Renal cortex interstitium (tissue), 15 donors: ENCODE results near the gene GPC6. TPM values are rescaled to one million over a fixed set of nuclear protein-coding genes. Genes with fewer than 3 reads are reported as not detected.
"Not testable (repeated sequence)": the region's sequence is repeated elsewhere in the genome, so short reads cannot be mapped to it uniquely, and the experiment has no call there.

Experiments
- DNase-seq, 11 donors: peaks; one replicate each; pipeline ENCODE4 v3.0.0-alpha.2; 2013; ENCODE audit warnings: low read depth in 9 of 11, low spot score in 4 of 11; ENCODE audit errors: extremely low read depth in 1 of 11
- long read RNA-seq, 16 experiments: transcript quantifications; one replicate each; lab custom pipeline, GENCODE V29; 2026
- polyA plus RNA-seq, 3 donors: library from polyadenylated mRNA; unstranded; fragments of 120-200 nt; gene quantifications; one replicate each; pipeline ENCODE4 v1.2.1, GENCODE V29; 2013; ENCODE audit not compliant: insufficient read length in 3 of 3

GPC6 gene
- 10 to 100 TPM; 54.1 to 67.2 (median 57.5) TPM for polyA plus RNA-seq
- long read RNA-seq, donor 1, transcript GPC6-202 (5 exons, 792 nt) = major isoform, 8 of 52 reads
- long read RNA-seq, donor 1, partial matches to known transcripts = 44 of 52 reads
- long read RNA-seq, donor 1, other reads (novel, unspliced or antisense) = 0 of 52 reads
- long read RNA-seq, donor 2, transcript GPC6-202 (5 exons, 792 nt) = major isoform, 12 of 12 reads
- long read RNA-seq, donor 2, partial matches to known transcripts = 0 of 12 reads
- long read RNA-seq, donor 2, other reads (novel, unspliced or antisense) = 0 of 12 reads
- long read RNA-seq, donor 3, transcript GPC6-202 (5 exons, 792 nt) = major isoform, 15 of 15 reads
- long read RNA-seq, donor 3, partial matches to known transcripts = 0 of 15 reads
- long read RNA-seq, donor 3, other reads (novel, unspliced or antisense) = 0 of 15 reads
- long read RNA-seq, donor 4, transcript GPC6-202 (5 exons, 792 nt) = major isoform, 10 of 10 reads
- long read RNA-seq, donor 4, partial matches to known transcripts = 0 of 10 reads
- long read RNA-seq, donor 4, other reads (novel, unspliced or antisense) = 0 of 10 reads
- long read RNA-seq, donor 5 = 0 reads
- long read RNA-seq, donor 6, transcript GPC6-202 (5 exons, 792 nt) = major isoform, 20 of 20 reads
- long read RNA-seq, donor 6, partial matches to known transcripts = 0 of 20 reads
- long read RNA-seq, donor 6, other reads (novel, unspliced or antisense) = 0 of 20 reads
- long read RNA-seq, donor 7, transcript GPC6-202 (5 exons, 792 nt) = major isoform, 10 of 19 reads
- long read RNA-seq, donor 7, partial matches to known transcripts = 9 of 19 reads
- long read RNA-seq, donor 7, other reads (novel, unspliced or antisense) = 0 of 19 reads
- long read RNA-seq, donor 8 = 0 reads
- long read RNA-seq, donor 9, transcript GPC6-202 (5 exons, 792 nt) = major isoform, 11 of 11 reads
- long read RNA-seq, donor 9, partial matches to known transcripts = 0 of 11 reads
- long read RNA-seq, donor 9, other reads (novel, unspliced or antisense) = 0 of 11 reads
- long read RNA-seq, donor 10, transcript GPC6-202 (5 exons, 792 nt) = major isoform, 6 of 6 reads
- long read RNA-seq, donor 10, partial matches to known transcripts = 0 of 6 reads
- long read RNA-seq, donor 10, other reads (novel, unspliced or antisense) = 0 of 6 reads
- long read RNA-seq, donor 11, transcript GPC6-202 (5 exons, 792 nt) = major isoform, 13 of 13 reads
- long read RNA-seq, donor 11, partial matches to known transcripts = 0 of 13 reads
- long read RNA-seq, donor 11, other reads (novel, unspliced or antisense) = 0 of 13 reads
- long read RNA-seq, donor 12, partial matches to known transcripts = 0 of 2 reads
- long read RNA-seq, donor 12, other reads (novel, unspliced or antisense) = 0 of 2 reads
- long read RNA-seq, donor 13 = 0 reads
- long read RNA-seq, donor 14, transcript GPC6-202 (5 exons, 792 nt) = major isoform, 8 of 8 reads
- long read RNA-seq, donor 14, partial matches to known transcripts = 0 of 8 reads
- long read RNA-seq, donor 14, other reads (novel, unspliced or antisense) = 0 of 8 reads
- long read RNA-seq, donor 15, partial matches to known transcripts = 17 of 21 reads
- long read RNA-seq, donor 15, other reads (novel, unspliced or antisense) = 0 of 21 reads
- long read RNA-seq, donor 16, transcript GPC6-202 (5 exons, 792 nt) = major isoform, 26 of 26 reads
- long read RNA-seq, donor 16, partial matches to known transcripts = 0 of 26 reads
- long read RNA-seq, donor 16, other reads (novel, unspliced or antisense) = 0 of 26 reads

DNA sequence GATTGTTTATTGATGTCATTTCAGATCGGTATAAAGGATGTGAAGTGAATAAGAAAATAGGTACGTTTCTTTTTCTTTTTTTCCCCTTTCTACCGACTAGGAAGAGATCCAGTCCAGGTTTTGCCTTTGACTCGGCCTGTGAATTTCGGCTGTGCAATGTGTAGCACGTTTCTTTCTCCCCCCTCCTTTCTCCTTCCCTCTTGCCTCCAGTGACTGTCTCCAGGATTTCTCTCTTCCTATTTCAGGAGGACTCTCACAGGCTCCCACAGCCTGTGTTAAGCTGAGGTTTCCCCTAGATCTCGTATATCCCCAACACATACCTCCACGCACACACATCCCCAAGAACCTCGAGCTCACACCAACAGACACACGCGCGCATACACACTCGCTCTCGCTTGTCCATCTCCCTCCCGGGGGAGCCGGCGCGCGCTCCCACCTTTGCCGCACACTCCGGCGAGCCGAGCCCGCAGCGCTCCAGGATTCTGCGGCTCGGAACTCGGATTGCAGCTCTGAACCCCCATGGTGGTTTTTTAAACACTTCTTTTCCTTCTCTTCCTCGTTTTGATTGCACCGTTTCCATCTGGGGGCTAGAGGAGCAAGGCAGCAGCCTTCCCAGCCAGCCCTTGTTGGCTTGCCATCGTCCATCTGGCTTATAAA, at the start of gene GPC6:
GPC6 (plus strand) TSS at position 185 of the 657 bp plus-strand sequence.
- DNase-seq = peak; percentile 75 to 96 (median 85)

DNA sequence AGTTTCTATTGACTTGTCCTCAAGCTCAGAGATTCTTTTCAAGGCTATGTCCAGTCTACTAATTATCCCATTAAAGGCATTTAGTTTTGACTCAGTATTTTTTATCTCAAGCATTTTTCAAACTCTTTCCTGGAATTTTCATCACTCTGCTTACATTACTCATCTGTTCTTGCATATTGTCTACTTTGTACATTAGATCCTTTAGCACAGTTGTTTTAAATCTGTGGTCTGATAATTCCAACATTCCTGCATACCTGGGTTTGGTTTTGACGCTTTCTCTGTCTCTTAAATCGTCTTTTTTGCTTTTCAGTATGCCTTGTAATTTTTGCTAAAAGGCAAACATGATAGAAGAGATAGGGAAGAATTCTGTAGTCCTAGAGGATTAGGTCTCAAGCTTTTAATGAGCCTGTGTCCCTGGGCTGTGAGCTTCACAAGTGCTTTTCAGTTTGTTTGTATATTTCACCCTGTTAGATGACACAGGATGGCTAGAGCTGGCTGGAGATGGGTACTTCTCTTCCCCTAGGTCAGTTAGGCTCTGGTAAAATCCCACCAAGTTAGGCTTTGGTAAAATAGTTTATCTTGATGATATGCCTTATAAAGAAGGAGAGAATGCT, 46.1 kb upstream of the GPC6 start:
- DNase-seq = no peak

DNA sequence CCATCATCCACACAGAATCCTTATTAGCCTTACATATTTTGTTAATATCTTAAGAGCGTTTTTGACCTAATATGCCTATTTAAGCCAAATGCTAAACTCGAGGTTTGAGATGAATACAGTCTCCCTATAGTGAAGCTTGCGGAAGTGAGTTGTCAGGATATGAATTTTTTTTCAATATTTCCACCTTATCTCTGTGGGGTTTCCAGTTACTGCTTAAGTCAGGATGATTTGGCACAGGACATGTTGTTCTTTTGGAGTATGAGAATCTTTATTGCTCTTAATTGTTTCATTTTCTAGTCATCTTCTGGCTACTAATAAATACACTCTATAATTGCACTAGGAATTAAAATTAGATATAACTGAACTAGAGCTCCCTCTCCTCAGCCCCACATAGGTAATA, 44.2 kb upstream of the GPC6 start:
- DNase-seq = no peak

DNA sequence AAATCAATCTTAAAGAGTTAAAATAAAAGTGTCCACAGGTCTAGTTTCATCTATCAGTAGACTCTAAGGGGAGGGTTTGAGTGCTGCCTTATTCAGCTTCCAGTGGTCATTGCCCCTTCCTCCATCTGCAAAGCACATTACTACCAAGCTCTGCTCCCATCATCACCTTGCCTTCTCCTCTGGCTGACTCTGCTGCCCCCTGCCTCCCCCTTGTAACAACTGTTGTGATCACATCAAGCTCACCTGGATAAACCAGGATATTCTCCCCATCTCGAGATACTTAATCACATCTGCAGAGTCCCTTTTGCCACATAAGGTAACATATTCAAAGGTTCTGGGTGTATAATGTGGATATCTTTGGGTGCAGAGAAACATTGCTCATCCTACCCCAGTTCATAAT, 43.3 kb upstream of the GPC6 start:
- DNase-seq = no peak

DNA sequence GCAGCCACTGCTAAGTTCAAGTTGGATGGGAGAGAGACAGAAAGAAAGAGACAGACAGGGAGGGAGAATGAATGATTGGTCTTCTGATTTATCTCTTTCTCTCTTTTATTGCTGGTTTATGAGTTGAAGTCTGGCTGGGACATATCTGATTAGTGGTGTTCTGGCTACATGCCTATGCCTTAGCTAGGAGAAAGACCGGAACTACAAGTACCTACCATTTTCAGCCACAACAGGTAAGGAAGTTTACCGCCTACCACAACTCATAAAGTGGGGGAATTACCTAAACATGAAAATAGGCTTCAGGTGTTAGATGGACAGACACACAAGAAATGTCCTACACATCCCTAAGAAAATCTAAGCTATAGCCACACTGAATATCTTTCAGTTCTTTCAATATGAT, 36.6 kb upstream of the GPC6 start:
- no peak for DNase-seq

DNA sequence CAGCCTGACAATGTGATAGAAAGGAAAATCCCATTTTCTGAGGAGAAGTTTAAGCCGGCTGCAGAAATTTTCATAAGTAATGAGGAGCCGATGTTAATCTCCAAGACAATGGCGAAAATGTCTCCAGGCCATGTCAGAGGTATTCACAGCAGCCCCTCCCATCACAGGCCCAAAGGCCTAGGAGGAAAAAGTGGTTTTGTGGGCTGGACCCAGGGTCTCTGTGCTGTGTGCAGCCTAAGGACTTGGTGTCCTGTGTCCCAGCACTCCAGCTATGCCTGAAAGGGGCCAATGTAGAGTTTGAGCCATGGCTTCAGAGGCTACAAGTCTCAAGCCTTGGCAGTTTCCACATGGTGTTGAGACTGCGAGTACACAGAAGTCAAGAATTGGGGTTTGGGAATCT, 32.9 kb upstream of the GPC6 start:
- DNase-seq = no peak

DNA sequence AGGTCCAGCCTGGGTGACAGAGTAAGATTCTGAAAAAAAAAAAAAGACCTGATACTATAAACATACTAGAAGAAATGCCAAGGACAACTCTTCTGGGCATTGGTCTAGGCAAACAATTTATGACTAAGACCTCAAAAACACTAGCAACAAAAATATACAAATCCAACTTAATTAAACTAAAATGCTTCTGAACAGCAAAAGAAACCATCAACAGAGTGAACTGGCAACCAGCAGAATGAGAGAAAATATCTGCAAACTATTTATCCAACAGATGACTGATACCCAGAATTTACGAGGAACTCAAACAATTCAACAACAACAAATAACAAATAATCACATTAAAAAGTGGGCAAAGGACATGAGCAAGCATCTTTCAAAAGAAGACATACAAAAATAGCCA, 26.8 kb upstream of the GPC6 start:
- no peak for DNase-seq

DNA sequence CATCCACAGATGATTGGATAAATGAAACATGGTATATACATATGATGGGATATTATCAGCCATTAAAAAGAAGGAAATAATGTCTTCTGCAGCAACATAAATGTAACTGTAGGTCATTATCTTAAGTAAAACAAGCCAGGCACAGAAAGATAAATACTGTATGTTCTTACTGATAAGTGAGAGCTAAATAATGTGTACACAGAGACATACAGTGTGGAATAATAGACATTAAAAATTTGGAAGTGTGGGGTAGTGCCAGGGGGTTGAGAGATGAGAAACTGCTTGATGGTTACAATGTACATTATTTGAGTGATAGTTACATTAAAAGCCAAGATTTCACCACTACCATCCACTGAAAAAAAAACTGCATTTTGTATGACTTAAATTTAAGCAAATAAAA, 26.0 kb upstream of the GPC6 start:
- no peak for DNase-seq

DNA sequence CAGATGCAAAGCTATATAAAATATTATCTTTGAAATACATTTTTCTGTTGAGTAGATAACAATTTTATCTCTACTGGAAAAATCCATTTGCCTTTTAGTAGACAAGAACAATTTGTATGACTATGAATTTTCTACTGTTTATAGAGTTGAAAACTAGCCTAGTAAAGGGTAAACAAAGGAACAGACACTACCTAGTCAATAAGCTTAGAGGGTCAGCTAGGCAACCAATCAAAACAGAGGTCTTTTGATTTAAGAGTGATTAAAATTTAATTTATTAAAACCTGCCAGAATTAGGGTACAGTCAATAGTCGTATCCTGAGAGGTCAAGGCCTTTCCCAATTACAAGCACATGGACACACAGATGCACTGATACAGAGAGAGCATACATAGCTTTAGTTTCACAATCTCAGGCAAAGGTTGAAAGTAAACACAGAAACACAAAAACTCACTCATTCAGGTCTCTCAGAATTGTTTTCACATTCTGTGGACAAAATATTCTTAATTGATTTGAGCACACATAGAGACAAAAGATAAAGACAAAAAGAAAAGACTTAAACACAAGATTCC, 24.5 kb upstream of the GPC6 start:
- no peak for DNase-seq

DNA sequence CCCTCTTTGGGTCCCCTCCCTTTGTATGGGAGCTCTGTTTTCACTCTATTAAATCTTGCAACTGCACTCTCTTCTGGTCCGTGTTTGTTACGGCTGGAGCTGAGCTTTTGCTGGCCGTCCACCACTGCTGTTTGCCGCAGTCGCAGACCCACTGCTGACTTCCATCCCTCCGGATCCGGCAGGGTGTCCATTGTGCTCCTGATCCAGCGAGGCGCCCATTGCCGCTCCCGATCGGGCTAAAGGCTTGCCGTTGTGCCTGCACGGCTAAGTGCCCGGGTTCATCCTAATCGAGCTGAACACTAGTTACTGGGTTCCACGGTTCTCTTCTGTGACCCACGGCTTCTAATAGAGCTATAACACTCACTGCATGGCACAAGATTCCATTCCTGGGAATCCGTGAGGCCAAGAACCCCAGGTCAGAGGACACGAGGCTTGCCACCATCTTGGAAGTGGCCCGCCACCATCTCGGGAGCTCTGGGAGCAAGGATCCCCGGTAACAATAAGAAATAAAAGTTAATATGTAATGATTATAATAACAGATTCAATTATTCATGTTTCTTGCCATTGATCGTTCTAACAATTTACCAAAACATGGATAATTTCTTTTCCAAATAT, 19.7 kb upstream of the GPC6 start:
- DNase-seq = not testable (repeated sequence)

DNA sequence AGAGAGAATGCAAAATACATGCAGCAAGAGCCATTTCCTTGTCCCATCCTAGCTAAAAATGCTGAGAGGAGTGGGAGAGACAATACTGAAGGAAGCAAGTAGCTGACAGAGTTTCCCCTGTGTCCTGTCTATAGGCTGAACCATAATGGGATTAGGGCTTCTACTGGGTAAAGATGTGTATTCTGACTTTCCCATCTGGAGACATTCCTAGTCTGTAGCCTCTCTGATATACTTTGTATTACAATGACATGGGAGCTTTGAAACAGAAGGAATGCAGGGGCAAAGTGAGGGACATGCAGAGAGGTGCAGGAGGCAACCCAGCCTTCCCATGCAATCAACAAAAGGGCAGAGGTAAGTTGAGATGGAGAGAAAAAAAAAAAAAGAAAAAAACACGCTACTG, 10.5 kb upstream of the GPC6 start:
- DNase-seq = no peak

DNA sequence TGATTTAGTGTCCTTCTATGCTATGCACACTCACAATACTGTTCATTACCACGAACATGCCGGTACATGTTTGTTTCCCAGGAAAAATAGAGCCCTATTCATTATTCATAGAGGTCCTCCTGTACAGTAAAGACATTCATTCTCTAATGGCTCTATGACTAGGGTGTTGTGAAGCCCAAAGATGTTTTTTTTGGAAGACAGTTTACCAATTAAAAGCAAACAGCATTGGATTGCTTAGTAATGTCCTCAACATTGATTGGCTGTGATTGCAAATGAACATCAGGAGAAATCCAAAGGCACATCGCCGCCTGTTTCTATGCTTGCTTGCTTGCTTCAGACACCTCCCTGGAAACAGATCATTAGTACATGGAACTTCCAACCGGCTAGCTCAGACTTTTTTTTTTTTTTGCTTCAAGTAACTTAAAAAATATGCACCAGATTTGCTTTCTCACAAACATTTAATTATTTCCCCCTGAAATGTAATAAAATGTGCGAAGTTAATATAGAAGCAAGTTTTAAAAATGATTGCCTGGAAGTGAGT, 8.8 kb upstream of the GPC6 start:
- DNase-seq = no peak

DNA sequence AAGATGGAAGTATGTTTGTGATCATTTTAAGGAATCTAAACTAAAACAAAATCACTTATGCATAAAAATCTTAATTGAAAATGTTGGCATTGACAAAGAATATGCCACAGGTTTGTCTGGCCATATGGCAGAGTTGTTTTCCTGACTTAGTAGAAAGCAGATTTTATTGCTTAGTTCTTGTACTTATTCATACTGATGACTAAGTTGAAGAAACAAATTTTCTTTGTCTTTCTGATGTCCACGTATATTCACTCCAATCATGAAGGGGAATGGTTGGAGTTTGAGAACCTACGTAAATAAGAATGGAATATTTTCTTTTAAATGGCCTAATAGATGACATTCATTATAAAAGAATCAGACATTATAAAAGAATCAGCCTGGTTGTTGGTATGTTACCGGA, 8.0 kb upstream of the GPC6 start:
- no peak for DNase-seq

DNA sequence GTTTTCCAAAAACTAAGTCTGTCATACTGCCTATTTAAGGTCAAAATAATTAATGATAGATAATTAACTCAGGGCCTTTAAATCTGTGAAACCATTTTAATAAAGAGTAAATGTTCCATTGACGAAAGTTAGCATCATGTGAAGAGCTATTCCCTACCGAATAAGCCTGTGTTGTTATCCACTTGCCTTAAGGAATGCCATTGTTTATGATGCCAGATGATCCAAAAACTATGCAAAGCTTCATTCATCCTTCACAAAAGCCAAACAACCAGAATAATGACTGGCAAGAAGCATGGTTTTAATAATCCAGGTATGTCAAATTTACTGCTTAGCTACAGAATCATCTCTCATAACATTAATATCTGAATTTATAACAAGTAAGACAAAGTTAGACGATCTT, 6.5 kb upstream of the GPC6 start:
- DNase-seq = no peak

DNA sequence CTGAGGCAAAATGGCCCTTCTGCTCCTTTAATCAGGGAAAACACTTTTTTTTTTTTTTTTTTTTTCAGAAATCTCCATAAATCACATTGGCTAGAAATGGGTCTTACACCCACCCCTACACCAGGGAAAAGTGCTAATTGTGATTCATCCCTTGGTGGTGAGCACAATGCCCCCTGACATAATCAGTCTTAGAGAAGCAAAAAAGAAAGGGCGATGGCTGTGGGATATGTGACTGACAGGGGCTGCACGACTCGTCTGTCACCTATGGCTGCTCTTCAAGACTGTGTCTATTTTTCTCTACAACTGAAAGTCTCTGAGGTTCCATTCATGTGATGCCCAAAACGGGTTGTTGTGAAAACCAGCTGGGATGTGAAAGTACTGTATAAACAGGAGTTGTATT, 3.6 kb upstream of the GPC6 start:
- no peak for DNase-seq

DNA sequence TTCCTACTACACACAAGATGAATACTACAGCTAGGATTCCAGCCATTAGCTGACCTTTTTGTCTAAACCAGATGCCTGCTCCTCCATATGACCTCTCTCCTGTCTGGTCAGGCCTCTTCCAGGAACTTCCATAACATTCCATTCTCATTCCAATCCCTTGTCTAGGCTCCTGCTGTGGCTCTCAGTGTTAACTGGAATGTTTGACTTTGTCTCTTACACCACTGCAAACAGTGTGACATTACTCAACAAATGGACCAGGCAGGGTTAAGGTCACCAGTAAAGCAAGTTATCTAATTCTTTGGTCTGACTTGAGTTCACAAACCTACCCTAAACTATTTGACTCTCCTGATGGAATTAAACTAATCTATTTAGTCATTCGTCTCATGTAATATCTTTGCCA, 2.1 kb upstream of the GPC6 start:
- no peak for DNase-seq

DNA sequence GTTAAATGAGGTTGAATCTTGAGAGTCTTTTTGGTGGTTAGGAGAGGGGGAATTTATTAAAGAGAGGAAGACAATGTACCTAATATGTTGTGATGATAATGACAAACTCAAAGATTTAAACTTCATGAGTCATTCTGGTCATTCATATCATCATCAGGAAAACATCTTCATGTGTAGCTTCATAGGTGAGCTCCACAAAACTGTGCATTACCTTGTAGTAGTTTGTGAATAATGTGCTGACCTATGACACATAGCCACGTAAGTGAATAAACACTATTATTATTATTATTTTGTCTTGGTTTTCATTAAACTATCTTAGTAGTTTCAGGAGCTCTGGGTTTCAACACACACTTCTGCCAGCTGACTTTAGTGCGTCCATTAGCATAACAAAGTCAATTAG, 997 bp upstream of the GPC6 start:
- no peak for DNase-seq
